Stimulated activated naive CD8-positive, alpha-beta T cell treated with anti-CD3 and anti-CD28 coated beads, Interleukin-15, Interleukin-2, amounts not matched to agents 100 U/mL and 50 U/mL, for 24 hours (primary cell): Measurements from ENCODE around the gene DDX23.
"Not testable (repeated sequence)": the region's sequence is repeated elsewhere in the genome, so short reads cannot be mapped to it uniquely, and the experiment has no call there.

Experiments
- ATAC-seq: fragments of 150-1000 bp; cut with Tn5 transposase; one replicate; pipeline ENCODE4 v1.10.0; 2021
- DNase-seq: peaks from one replicate; pipeline ENCODE4 v3.0.0; 2021

The DDX23 gene

GRCh38 chr12:48851883-48852733, at the start of gene DDX23:
DDX23 (minus strand) TSS chr12:48852163; CDS start chr12:48845782, 6,381 bp downstream.
- ATAC-seq (peak; percentile 97), DNase-seq (peak; percentile 90)

- no peak for DNase-seq
- ATAC-seq = no peak
Observed at GRCh38 chr12:48901278-48901677, 49.3 kb upstream of the DDX23 start.

- DNase-seq = no peak
- no peak for ATAC-seq
Observed at GRCh38 chr12:48899651-48900050, 47.7 kb upstream of the DDX23 start.

- no peak for ATAC-seq
- DNase-seq = no peak
Observed at GRCh38 chr12:48894271-48894670, 42.3 kb upstream of the DDX23 start.

GRCh38 chr12:48890657-48891418, 38.9 kb upstream of the DDX23 start:
- DNase-seq (peak; percentile 86), ATAC-seq (peak; percentile 96)

- DNase-seq = no peak
- no peak for ATAC-seq
Observed at GRCh38 chr12:48889679-48890078, 37.7 kb upstream of the DDX23 start.

- DNase-seq (no peak), ATAC-seq (peak; percentile 9)
Observed at GRCh38 chr12:48883305-48884161, 31.6 kb upstream of the DDX23 start.

- DNase-seq (no peak), ATAC-seq (no peak)
Observed at GRCh38 chr12:48882972-48883304, 31.0 kb upstream of the DDX23 start.

- DNase-seq (no peak), ATAC-seq (no peak)
Observed at GRCh38 chr12:48882315-48882687, 30.3 kb upstream of the DDX23 start.

GRCh38 chr12:48881686-48882314, 29.8 kb upstream of the DDX23 start:
- DNase-seq = no peak
- ATAC-seq = no peak

GRCh38 chr12:48880647-48881046, 28.7 kb upstream of the DDX23 start:
- ATAC-seq = no peak

GRCh38 chr12:48878548-48878947, 26.6 kb upstream of the DDX23 start:
- DNase-seq = no peak
- ATAC-seq = no peak

More at GRCh38 chr12:48880647-48881046, 28.7 kb upstream of the DDX23 start:
- DNase-seq = no peak

- DNase-seq = no peak
Observed at GRCh38 chr12:48875944-48876515, 24.1 kb upstream of the DDX23 start.

GRCh38 chr12:48873534-48873933, 21.6 kb upstream of the DDX23 start:
- not testable (repeated sequence) for ATAC-seq

More at GRCh38 chr12:48875944-48876515, 24.1 kb upstream of the DDX23 start:
- no peak for ATAC-seq

GRCh38 chr12:48873096-48873495, 21.1 kb upstream of the DDX23 start:
- ATAC-seq (no peak), DNase-seq (no peak)

More at GRCh38 chr12:48873534-48873933, 21.6 kb upstream of the DDX23 start:
- not testable (repeated sequence) for DNase-seq

- DNase-seq (no peak), ATAC-seq (no peak)
Observed at GRCh38 chr12:48869191-48869590, 17.2 kb upstream of the DDX23 start.

GRCh38 chr12:48868451-48868850, 16.5 kb upstream of the DDX23 start:
- no peak for DNase-seq
- ATAC-seq = no peak

- DNase-seq (no peak), ATAC-seq (peak; percentile 62)
Observed at GRCh38 chr12:48866052-48866711, 14.2 kb upstream of the DDX23 start.

GRCh38 chr12:48865281-48866051, 13.5 kb upstream of the DDX23 start, which contains the start of gene RND1:
RND1 (minus strand) TSS chr12:48865870; CDS start chr12:48865767, 103 bp downstream.
- ATAC-seq = peak; percentile 96
- DNase-seq = peak; percentile 85

- no peak for DNase-seq
- no peak for ATAC-seq
Observed at GRCh38 chr12:48863291-48863690, 11.3 kb upstream of the DDX23 start.
